HTERT RPE-1 (cell line): Measurements from ENCODE around the gene MZT1.
"Not testable (repeated sequence)": the region's sequence is repeated elsewhere in the genome, so short reads cannot be mapped to it uniquely, and the experiment has no call there.

Source experiments
- in situ Hi-C: fragments of 300-500 bp; cut with MboI; formaldehyde crosslinking; loops from 4 replicates; pipeline ENCODE4 v1.14.3; 2020; ENCODE audit warnings: low sequenced_read_pairs

Gene MZT1, protein sequence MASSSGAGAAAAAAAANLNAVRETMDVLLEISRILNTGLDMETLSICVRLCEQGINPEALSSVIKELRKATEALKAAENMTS

DNA sequence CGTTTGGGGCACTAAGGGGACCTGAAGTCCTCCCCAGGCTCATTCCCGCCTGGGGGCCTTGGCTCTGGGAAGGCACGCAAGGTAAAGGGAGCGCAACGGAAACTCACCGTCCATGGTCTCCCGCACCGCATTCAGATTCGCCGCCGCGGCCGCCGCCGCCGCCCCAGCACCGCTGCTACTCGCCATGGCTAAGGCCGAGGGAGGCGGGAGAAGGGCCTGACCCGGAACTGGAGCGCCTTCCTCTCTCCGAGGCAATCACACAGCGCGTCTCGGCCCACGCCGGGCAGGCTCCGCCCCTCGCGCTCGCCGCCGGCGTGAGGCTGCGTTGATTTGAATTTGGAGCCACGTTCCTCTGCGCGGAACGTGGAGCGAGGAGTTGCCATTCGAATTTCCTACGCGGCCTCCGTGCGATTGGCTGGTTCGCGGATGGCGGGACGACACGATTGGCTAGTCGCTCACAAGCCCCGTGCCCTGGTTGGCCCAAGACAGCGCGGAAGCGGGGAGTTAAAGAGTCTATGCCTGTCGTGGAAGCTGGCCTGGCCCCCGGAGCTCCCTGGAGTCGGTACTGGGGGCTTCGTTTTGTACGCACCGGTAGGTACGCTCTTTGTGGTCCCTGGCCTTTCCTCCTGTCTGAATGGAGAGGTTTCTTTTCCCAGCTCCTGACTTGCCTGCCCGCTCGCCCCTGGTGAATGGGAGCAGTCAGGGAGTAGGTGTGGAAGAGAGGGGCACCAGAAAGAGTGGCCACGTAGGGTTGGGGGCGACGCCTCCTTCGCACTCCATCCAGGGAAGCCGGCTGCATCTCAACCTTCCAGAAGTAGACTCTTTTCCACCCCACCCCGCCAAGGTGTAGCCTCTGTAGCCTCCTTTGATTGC lies at the start of gene MZT1, which contains the start of gene BORA:
Gene MZT1, minus strand, starts transcription at position 213 of the 873 bp plus-strand sequence. Its CDS starts 27 bp downstream, at position 186.
Gene BORA, plus strand, starts transcription at position 507 of the 873 bp plus-strand sequence. CDS start 1,018 bp downstream, outside the sequence.
- in situ Hi-C loops, result no loop called here

DNA sequence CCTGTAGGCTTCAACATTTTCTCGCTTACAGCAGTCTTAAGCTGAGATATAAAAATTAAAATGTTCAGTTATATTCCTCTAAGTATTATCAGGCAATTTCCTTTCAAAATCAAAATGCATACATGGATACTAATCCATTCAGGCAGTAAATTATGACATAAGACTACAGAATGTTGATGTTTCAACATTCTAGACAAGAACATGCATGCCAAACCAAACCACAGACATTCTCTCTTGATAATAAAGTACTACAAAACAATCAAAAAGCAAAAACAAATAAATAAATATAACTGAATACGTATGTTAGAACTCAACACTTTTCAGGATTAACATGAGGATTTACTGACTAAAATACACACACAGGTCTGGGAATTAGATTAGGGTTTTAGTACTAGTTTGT lies 46.6 kb upstream of the MZT1 start:
- in situ Hi-C loops, result no loop called here

DNA sequence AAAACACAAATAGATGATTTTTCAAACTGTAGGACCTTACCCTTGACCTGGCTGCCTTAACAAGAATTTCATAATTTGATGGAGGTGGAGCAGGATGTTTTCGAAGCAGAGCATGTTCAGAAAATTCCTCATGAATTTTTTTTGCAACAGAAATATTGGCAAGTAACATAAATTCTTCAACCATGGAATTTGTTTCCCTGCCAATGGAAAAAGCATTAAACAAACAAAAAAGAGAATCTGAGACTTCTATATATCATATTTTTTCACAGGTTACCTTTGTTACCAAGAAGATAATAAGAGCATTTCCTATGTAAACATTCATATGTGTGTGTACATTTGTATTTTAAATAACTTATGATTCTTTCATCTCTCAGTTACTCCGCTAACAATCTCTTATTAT lies 36.0 kb upstream of the MZT1 start:
- in situ Hi-C loops, result no loop called here

DNA sequence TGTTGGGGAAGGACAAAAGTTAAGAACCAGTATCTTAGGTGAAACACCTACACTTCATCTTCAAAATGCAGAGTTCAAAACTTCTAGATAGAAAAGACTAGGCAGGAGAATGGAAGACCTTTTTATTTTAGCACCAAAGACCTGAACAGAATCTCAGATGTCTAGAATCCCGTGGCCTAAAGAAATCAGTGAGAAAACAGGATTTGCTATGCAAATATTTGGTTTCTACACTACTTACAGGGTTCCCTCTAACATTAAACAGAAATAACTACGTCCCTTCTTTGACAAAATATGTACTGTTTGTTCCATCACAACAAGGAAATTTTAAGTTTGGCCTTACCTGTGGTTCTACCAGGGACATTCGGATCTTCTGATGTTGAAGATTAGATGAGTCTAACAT lies 32.8 kb upstream of the MZT1 start:
- in situ Hi-C loops, result no loop called here

- in situ Hi-C loops, result no loop called here
These were observed 30.5 kb upstream of the MZT1 start for GRCh38 chr13:72757792-72758535.

DNA sequence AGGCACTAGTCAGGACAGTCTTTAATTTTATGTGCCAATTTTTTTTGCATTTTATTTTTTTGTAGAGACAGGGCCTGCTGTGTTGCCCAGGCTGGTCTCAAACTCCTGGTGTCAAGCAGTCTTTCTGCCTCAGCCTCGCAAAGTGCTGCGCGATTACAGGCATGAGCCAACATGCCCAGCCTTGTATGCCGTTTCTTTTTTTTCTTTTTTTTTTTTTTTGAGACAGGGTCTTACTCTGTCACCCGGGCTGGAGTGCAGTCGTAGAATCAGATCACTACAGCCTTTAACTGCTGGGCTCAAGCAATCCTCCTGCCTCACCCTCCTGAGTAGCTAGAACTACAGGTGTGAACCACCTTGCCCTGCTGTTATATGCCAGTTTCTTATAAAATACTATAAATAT lies 26.7 kb upstream of the MZT1 start:
- in situ Hi-C loops, result no loop called here

DNA sequence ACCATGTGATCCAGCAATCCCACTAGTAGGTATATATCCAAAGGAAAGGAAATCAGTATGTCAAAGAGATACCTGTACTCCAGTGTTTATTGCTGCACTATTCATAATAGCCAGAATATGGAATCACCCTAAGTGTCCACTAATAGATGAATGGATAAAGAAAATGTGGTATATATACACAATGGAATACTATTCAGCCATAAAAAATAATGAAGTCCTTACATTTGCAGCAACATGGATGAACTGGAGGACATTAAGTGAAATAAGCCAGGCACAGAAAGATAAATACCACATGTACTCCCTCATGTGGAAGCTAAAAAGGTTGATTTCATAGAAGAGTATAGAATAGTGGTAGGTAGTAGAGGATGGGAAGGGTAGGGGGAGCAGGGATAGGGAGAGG lies 23.8 kb upstream of the MZT1 start:
- in situ Hi-C loops, result no loop called here

DNA sequence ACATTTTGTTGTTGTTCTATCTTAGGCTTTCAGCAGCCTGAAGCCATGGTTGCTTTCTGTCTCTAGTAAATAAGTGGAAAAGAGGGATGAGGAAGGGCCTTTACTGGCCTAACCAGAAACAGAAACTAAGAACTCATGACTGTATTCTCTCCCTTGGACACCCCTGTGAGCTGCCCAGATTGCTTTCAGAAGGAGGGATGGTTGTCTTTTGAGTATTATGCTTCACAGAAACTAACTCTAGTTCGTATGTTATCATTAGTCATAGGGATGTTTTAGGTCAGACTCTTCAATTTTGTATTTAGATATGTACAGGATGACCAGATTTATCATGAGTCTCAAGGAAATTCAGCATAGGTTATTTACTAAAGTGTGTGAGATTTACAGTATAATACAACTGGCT lies 17.8 kb upstream of the MZT1 start:
- in situ Hi-C loops, result no loop called here

- in situ Hi-C loops, result no loop called here
These were observed 12.6 kb upstream of the MZT1 start for GRCh38 chr13:72740015-72740414.

GRCh38 chr13:72737033-72737432 lies 9.6 kb upstream of the MZT1 start:
- in situ Hi-C loops, result no loop called here

DNA sequence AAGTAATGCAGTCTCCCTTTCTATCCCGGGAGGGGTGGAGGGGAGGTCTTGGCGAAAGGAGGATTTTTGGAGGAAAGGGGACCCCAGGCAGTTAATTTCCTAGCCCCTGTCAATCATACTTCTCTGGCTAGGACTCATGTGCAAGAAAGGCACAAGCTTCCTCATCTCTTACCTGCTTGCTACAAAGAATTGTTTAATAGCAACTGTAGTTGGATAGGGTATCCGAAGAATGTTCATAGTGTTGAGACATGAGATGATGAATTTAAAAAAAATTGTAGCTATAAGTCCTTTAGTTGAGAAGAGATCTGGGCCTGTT lies 819 bp upstream of the MZT1 start:
- in situ Hi-C loops, result no loop called here

DNA sequence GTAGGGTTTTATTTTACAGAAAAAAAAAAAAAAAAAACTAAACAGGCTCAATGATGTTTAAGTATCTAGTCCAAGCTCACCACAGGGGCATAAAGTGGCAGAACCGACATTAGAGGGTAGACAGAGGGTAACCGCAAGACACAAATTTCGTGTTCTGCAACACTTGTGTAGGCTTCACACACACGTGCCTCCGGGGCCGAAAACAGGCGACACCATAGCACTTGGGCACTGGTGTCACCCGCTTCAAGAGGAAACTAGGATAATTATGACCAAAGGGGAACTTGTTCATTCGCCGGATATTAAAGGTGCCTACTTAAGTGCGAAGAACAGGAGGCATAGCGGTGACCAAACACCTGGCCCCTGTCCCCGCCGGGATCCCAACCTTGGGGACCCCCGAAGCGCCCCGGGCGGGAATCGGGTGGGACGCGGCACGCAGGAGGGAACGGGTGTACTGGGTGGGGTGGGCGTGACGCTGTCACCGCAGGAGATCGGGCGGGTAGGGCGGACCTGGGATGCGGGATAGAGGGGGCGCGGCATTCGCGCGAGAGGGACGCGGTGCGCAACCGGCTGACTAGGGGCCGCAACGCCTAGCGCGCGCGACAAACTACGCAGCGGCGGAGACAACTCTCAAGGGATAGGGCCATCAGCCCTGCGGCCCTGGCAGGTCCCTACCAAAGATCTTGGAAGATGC lies 558 bp downstream of the MZT1 start:
- in situ Hi-C loops, result no loop called here

GRCh38 chr13:72726185-72726584 lies 1.2 kb downstream of the MZT1 start:
- in situ Hi-C loops, result not testable (repeated sequence)

DNA sequence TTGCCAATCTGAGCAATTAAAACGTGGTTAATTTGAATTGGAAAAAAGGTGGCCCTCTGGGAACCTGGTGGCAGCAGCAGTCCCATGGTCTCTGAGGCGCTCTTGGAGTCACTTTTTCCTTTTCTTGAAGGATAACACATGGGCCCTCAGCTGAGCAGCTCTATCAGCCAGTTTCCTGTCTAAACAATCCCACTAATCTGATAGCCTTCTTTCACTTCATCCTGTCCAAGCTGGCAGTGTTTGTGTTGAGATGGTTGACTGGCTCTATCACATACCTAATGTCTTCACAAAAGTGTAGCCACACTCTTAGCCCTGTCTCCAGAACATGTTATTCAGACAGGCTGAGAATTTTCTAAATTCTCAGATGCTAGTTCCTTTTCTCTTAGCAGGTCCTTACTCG lies 10.7 kb downstream of the MZT1 start:
- in situ Hi-C loops, result no loop called here

GRCh38 chr13:72700509-72700908 lies 26.9 kb downstream of the MZT1 start:
- in situ Hi-C loops, result no loop called here

GRCh38 chr13:72698164-72698563 lies 29.3 kb downstream of the MZT1 start:
- in situ Hi-C loops, result no loop called here

GRCh38 chr13:72696579-72696978 lies 30.9 kb downstream of the MZT1 start:
- in situ Hi-C loops, result no loop called here

GRCh38 chr13:72694314-72694713 lies 33.1 kb downstream of the MZT1 start:
- in situ Hi-C loops, result no loop called here

GRCh38 chr13:72693832-72694231 lies 33.6 kb downstream of the MZT1 start:
- in situ Hi-C loops, result no loop called here

- in situ Hi-C loops, result no loop called here
These were observed 34.4 kb downstream of the MZT1 start for GRCh38 chr13:72692884-72693514.

DNA sequence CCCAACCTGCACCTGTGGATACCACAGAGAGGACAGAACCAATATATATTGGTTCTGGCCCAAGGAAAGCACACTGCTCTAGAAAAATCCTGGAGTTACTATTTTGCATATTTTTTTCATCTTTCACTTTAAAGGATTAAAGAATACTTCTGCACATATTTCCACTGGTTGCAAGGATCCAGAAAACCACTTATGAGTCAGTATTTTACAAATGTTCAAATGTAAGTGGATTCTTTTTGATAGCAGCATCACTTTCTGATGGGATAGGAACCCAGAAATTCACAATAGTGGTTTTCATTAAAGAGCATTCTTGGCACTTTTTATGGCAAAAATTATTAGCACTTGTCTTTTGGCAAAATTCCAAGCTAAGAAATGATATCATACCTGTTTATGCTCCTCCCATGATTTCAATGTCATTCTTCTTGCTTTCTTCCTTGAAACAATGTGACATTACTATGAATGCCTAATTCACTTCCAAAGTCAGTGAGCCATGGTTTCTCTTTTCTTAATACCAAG lies 38.2 kb downstream of the MZT1 start:
- in situ Hi-C loops, result no loop called here
